IMR-90 (cell line): ENCODE results near the gene ABCF1. TPM values are rescaled to one million over a fixed set of nuclear protein-coding genes. Genes with fewer than 3 reads are reported as not detected.
A peak's percentile ranks its signal among the peaks of the same experiment; 100 is the strongest.
"Not testable (repeated sequence)": the region's sequence is repeated elsewhere in the genome, so short reads cannot be mapped to it uniquely, and the experiment has no call there.

Source experiments
- ATAC-seq: fragments of 200-7000 bp; cut with Tn5 transposase; 2 replicates; pipeline ENCODE4 v1.9.1; 2020; ENCODE audit warnings: low read depth, mild to moderate bottlenecking, moderate library complexity
- BruUV-seq: library from RNA; stranded (reverse); fragments of 400-500 nt; replicated peaks from 2 replicates; lab custom pipeline; 2021; lab: Mats Ljungman, UMichigan
- CTCF ChIA-PET: fragments of 300-600 bp; formaldehyde crosslinking; extraction: SDS; loops from one replicate; lab custom pipeline; 2021; ENCODE audit warnings: antibody characterized with exemption; lab: Yijun Ruan, JAX
- POLR2A ChIA-PET: fragments of 300-600 bp; sonication (Branson Sonifier 250); formaldehyde crosslinking; loops from one replicate; lab custom pipeline; 2022; ENCODE audit warnings: antibody characterized with exemption; ENCODE audit not compliant: unreplicated experiment; lab: Charles Lee
- DNase-seq: peaks from one replicate; pipeline ENCODE4 v3.0.0; 2013
- H2AFZ ChIP-seq: replicated peaks from 2 replicates; pipeline ENCODE3; 2013; ENCODE audit warnings: low read length, mild to moderate bottlenecking; ENCODE audit not compliant: poor library complexity
- H2AK5ac ChIP-seq: 2 replicates; pipeline ENCODE4 v1.6.1; 2013; ENCODE audit warnings: low read depth, low read length, inconsistent platforms
- H2AK9ac ChIP-seq: replicated peaks from 2 replicates; pipeline ENCODE3; 2013; ENCODE audit warnings: mild to moderate bottlenecking, low read depth, low read length, moderate library complexity; ENCODE audit not compliant: poor library complexity
- H2BK120ac ChIP-seq: 2 replicates; pipeline ENCODE4 v1.6.1; 2013; ENCODE audit warnings: low read depth, low read length, inconsistent platforms
- H2BK15ac ChIP-seq: 3 replicates; pipeline ENCODE4 v1.6.1; 2013; ENCODE audit warnings: low read depth, low read length, inconsistent platforms
- H2BK20ac ChIP-seq: 2 replicates; pipeline ENCODE4 v1.6.1; 2013; ENCODE audit warnings: low read depth, mild to moderate bottlenecking, inconsistent platforms, low read length, moderate library complexity
- H2BK5ac ChIP-seq: 2 replicates; pipeline ENCODE4 v1.6.1; 2013; ENCODE audit warnings: mild to moderate bottlenecking, low read depth, low read length, inconsistent platforms; ENCODE audit not compliant: poor library complexity, severe bottlenecking
- H3K14ac ChIP-seq: replicated peaks from 2 replicates; pipeline ENCODE4 v1.6.1; 2013; ENCODE audit warnings: low read depth, low read length, inconsistent platforms
- H3K18ac ChIP-seq: 2 replicates; pipeline ENCODE4 v1.6.1; 2013; ENCODE audit warnings: low read depth, low read length, control low read depth
- H3K23ac ChIP-seq: 2 replicates; pipeline ENCODE4 v1.6.1; 2013; ENCODE audit warnings: low read depth, low read length, inconsistent platforms
- H3K27ac ChIP-seq: 2 replicates; pipeline ENCODE4 v1.5.1; 2013; ENCODE audit warnings: mild to moderate bottlenecking, control low read depth, low read length; ENCODE audit not compliant: insufficient read depth
- H3K27me3 ChIP-seq: 2 replicates; pipeline ENCODE4 v1.6.1; 2013; ENCODE audit warnings: low read length; ENCODE audit not compliant: control insufficient read depth, insufficient read depth
- H3K36me3 ChIP-seq: 2 replicates; pipeline ENCODE4 v1.6.1; 2013; ENCODE audit warnings: low read length, mixed read lengths; ENCODE audit not compliant: control insufficient read depth, insufficient read depth
- H3K4ac ChIP-seq: 2 replicates; pipeline ENCODE4 v1.6.1; 2013; ENCODE audit warnings: low read depth, low read length, inconsistent platforms
- H3K4me1 ChIP-seq: 2 replicates; pipeline ENCODE4 v1.6.1; 2013; ENCODE audit warnings: low read length, mixed read lengths; ENCODE audit not compliant: control insufficient read depth, insufficient read depth
- H3K4me2 ChIP-seq: 2 replicates; pipeline ENCODE4 v1.6.1; 2013; ENCODE audit warnings: low read depth, mild to moderate bottlenecking, control low read depth, low read length, moderate library complexity
- H3K4me3 ChIP-seq: 2 replicates; pipeline ENCODE4 v1.5.1; 2013; ENCODE audit warnings: low read depth, mild to moderate bottlenecking, control low read depth, low read length, moderate library complexity; ENCODE audit not compliant: insufficient read depth
- H3K56ac ChIP-seq: 2 replicates; pipeline ENCODE4 v1.6.1; 2013; ENCODE audit warnings: low read length, inconsistent platforms; ENCODE audit not compliant: insufficient read depth; ENCODE audit errors: extremely low read depth
- H3K79me1 ChIP-seq, 2 experiments: 2 replicates each; pipeline ENCODE4 v1.6.1; 2013; ENCODE audit warnings: low read length in 2 of 2, inconsistent platforms in 1 of 2, low read depth in 1 of 2
- H3K9ac ChIP-seq: 2 replicates; pipeline ENCODE4 v1.6.1; 2013; ENCODE audit warnings: low read depth, low read length, control low read depth
- H3K9me1 ChIP-seq: 2 replicates; pipeline ENCODE4 v1.6.1; 2013; ENCODE audit warnings: low read length, inconsistent platforms; ENCODE audit not compliant: insufficient read depth
- H3K9me3 ChIP-seq: 2 replicates; pipeline ENCODE4 v1.6.1; 2013; ENCODE audit warnings: low read length; ENCODE audit not compliant: control insufficient read depth, insufficient read depth
- H4K20me1 ChIP-seq: 2 replicates; pipeline ENCODE4 v1.6.1; 2013; ENCODE audit warnings: low read length, inconsistent platforms; ENCODE audit not compliant: insufficient read depth
- H4K5ac ChIP-seq: 2 replicates; pipeline ENCODE4 v1.6.1; 2013; ENCODE audit warnings: mild to moderate bottlenecking, low read depth, low read length, control low read depth
- H4K8ac ChIP-seq, 2 experiments: 2 replicates each; pipeline ENCODE4 v1.6.1; 2013; ENCODE audit warnings: low read depth in 2 of 2, low read length in 2 of 2, control low read depth in 1 of 2, inconsistent platforms in 1 of 2
- H4K91ac ChIP-seq: 2 replicates; pipeline ENCODE4 v1.6.1; 2013; ENCODE audit warnings: low read depth, low read length, inconsistent platforms; ENCODE audit not compliant: insufficient read depth
- CTCF ChIP-seq: conservative IDR thresholded peaks from 2 replicates; pipeline ENCODE4 v1.5.1; 2012; ENCODE audit warnings: mild to moderate bottlenecking, low read depth, low read length, improper control_type of control experiment
- MAFK ChIP-seq: IDR thresholded peaks from 2 replicates; pipeline ENCODE4 v1.6.1; 2012; ENCODE audit warnings: low read depth, low read length, improper control_type of control experiment
- POLR2A ChIP-seq: IDR thresholded peaks from 2 replicates; pipeline ENCODE4 v1.6.1; 2012; ENCODE audit warnings: mild to moderate bottlenecking, low read depth, low read length
- RAD21 ChIP-seq: IDR thresholded peaks from 2 replicates; pipeline ENCODE4 v1.6.1; 2012; ENCODE audit warnings: low read length, improper control_type of control experiment
- SMC3 ChIP-seq: fragments of 150-350 bp; IDR thresholded peaks from 2 replicates; pipeline ENCODE4 v1.6.1; 2016; ENCODE audit warnings: low read depth, mild to moderate bottlenecking, antibody characterized with exemption, low read length, moderate library complexity
- USF2 ChIP-seq: fragments of 150-350 bp; IDR thresholded peaks from 2 replicates; pipeline ENCODE4 v1.6.1; 2017; ENCODE audit warnings: mild to moderate bottlenecking, antibody characterized with exemption, low read length, low read depth
- WGBS, 2 experiments: methylation state at CpG; one replicate each; pipeline versions ENCODE4 v1.1.5 to v1.1.7; 2013; ENCODE audit warnings: missing lambda C conversion rate in 2 of 2; ENCODE audit not compliant: insufficient read length in 1 of 2; ENCODE audit errors: extremely low coverage in 2 of 2; 5-methylcytosine and 5-hydroxymethylcytosine counted together
- dilution Hi-C: fragments of 300-500 bp; cut with HindIII; formaldehyde crosslinking; loops from one replicate; pipeline ENCODE4 v1.14.3; 2018; ENCODE audit warnings: low sequenced_read_pairs; ENCODE audit not compliant: unreplicated experiment
- in situ Hi-C: fragments of 300-500 bp; cut with MboI; formaldehyde crosslinking; loops from 3 replicates; pipeline ENCODE4 v1.14.3; 2019; ENCODE audit warnings: low sequenced_read_pairs, inconsistent platforms, mixed read lengths
- intact Hi-C: fragments of 100-400 bp; cut with micrococcal nuclease; formaldehyde crosslinking; loops from 2 replicates; pipeline ENCODE4 v1.10.0; 2022
- polyA plus RNA-seq, 3 experiments: library from polyadenylated mRNA; depleted of rRNA; stranded (reverse); fragments of >200 nt; gene quantifications; 2 replicates each; pipeline ENCODE4 v1.2.3, GENCODE V29; 2012; ENCODE audit warnings: low replicate concordance in 1 of 3
- total RNA-seq: library from RNA; depleted of rRNA; stranded (reverse); fragments of >200 nt; gene quantifications from 2 replicates; pipeline ENCODE4 v1.2.3, GENCODE V29; 2012

ABCF1 gene
- total and polyA plus RNA-seq, 2 of the 4 experiments (the other 2 are of a cell fraction), result 39.1 to 48.6 TPM

- CTCF ChIA-PET, result interaction anchor here (0.6 to 2.0 kb wide), 8 partner anchors 10 to 116 kb away, joined by 3 to 8 read pairs (median 4); no protein-coding TSS in a partner anchor
- H3K4me2 ChIP-seq, H3K23ac ChIP-seq, H3K4me1 ChIP-seq, H3K4me3 ChIP-seq, dilution Hi-C loops, H3K18ac ChIP-seq, H3K14ac ChIP-seq, H4K5ac ChIP-seq, H3K27ac ChIP-seq, in situ Hi-C loops, BruUV-seq, H2BK15ac ChIP-seq, H3K4ac ChIP-seq, H3K9me3 ChIP-seq, H3K56ac ChIP-seq, H2AK5ac ChIP-seq, H3K9me1 ChIP-seq, H2BK5ac ChIP-seq, H3K9ac ChIP-seq, H2BK120ac ChIP-seq, H4K91ac ChIP-seq, H3K27me3 ChIP-seq, H2BK20ac ChIP-seq: not testable (repeated sequence)
- Histone ChIP-seq H2AFZ (peak overlapping the region; percentile 78), H2AK9ac (peak overlapping the region; percentile 74), H4K8ac (peak overlapping the region in 1 of 2 experiments; percentile 53; a peak in 2 of 4 replicates), H3K79me1 (peaks cover 2 to 11% of the 10 kb centered on the region in 2 experiments; a peak in 3 of 4 replicates), H3K36me3 (peaks cover 34% of the 10 kb centered on the region), H4K20me1 (peaks cover 24% of the 10 kb centered on the region)
- TF ChIP-seq MAFK (peak; percentile 28; the same call in 1 of the 2 replicates), CTCF (peak; percentile 67), USF2 (0 out of 2 replicates have a peak, but pooled peaks have one; percentile 11), POLR2A (peak; percentile 31; the same call in 1 of the 2 replicates), RAD21 (peak; percentile 44), SMC3 (peak; percentile 42; the same call in 1 of the 2 replicates)
- peak; percentile 75 for DNase-seq
- intact Hi-C loops, result loop anchor here (2.0 kb wide), 1 partner anchor 115 kb away; no protein-coding TSS in a partner anchor
- no CpG with 5 or more reads among the region's 15 CpGs for WGBS, 2 experiments
- POLR2A ChIA-PET, result interaction anchor here (1.0 kb wide), 1 partner anchor 15 kb away, joined by 3 read pairs; no protein-coding TSS in a partner anchor
- ATAC-seq, result peak; percentile 88
Observed at GRCh38 chr6:30597315-30598144, 26.3 kb downstream of the ABCF1 start.
